Activated CD4-positive, alpha-beta T cell treated with anti-CD3 and anti-CD28 coated beads, Interleukin-2, amount 50 U/mL, for 1 hour (primary cell): Measurements from ENCODE around the gene BAIAP2L1.

Experiments used
- DNase-seq: peaks from one replicate; pipeline ENCODE4 v3.0.0-alpha.2; 2020

The BAIAP2L1 gene

DNA sequence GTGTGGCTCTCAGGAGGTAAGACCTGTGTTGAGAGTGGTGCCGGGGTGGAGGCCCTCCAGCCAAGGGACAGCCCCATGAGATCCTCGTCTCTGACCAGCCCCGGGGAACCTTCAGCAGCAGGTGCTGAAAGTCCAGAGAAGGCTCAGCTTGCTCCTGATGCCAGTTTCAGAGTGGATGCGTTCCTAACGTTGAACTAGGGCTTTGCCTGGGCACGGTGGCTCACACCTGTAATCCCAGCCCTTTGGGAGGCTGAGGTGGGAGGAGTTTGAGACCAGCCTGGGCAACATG, 45.7 kb downstream of the BAIAP2L1 start:
- DNase-seq = no peak

DNA sequence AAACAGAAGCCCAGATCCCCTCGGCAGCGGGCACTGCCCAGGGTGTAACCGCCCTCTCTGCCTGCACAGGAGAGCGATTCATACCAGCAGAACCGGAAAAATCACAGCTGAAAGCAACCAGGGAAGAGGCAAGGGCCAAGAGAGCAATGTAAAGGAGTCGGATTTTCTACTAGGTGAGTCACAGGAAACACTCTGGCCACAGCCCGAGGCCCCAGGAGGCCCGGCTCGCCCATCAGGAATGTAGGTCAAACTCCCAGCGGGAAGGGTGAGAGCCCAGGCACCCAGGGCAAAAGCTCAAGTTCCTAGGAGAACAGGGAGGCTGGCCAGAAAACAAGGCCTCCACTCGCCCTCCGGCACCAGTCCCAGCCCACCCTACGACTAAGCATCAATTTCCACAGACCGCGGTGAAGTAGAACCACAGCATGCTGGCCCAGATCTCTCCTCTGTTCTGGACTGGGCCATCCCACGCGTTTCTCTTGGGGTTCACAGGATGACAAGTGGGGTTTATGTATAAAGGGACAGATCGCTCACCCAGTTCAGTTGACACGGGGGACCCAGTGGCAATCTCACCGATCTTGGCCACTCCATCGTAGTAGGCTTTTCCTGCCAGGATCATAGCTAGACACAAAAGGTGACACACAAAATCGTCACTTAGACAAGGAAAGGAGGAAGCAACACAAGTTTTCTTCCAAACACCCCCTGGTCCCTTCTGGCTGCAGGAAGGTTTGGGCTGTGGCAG, 46.2 kb downstream of the BAIAP2L1 start:
- no peak for DNase-seq

DNA sequence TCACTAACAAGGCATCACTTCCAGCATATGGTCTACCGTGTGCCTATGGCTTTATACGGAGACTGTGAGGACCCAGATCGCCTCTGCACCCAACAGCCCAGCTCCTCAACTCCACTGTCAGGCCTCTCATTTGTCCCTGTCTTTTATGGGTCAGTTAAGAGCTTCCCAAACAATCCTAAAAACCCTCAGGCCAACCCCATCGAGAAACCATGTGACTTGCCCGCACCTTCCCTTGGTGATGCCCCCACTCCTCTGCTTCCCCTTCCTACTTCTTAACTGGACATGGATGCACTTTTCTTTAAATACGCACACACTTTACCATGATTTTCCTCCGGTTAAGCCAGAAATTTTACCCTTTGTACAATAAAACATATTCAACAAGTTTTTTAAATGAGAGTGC, 46.8 kb downstream of the BAIAP2L1 start:
- no peak for DNase-seq

DNA sequence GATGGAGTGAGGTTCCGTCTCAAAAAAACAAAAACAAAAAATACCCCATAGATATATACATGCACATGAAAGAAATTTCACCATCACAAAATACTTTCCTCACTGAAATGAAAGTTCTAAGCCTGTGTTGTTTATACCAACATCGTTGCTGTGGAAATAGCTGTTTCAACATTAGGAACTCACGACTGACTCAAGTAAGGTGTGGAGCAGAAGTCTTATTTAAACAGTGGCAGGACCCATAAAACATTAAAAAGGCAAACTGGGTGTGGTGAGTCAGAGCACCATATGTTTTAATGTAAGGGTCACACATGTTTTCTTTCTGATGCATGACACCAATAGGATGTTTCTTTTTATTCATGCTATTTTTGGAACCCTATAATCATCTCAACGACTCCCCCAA, 48.3 kb downstream of the BAIAP2L1 start:
- DNase-seq = no peak

DNA sequence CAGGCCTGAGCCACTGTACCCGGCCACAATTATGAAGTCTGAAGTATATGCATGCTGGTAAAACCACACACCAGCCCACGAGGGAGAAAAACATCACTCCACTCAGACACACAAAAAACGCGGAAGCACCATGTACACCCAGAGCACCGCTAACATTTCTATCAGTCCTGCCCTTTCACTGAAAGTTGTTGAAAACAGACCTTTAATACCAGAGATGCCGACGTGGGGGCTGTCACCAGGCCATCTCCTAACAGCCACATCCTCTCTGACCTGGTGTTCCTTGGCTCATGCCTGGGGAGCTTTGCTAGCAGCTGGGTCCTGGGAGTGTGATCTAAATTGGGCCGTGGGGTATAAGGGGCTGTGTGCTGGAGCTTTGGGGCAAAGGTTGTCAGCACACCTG, 49.8 kb downstream of the BAIAP2L1 start:
- DNase-seq = no peak

DNA sequence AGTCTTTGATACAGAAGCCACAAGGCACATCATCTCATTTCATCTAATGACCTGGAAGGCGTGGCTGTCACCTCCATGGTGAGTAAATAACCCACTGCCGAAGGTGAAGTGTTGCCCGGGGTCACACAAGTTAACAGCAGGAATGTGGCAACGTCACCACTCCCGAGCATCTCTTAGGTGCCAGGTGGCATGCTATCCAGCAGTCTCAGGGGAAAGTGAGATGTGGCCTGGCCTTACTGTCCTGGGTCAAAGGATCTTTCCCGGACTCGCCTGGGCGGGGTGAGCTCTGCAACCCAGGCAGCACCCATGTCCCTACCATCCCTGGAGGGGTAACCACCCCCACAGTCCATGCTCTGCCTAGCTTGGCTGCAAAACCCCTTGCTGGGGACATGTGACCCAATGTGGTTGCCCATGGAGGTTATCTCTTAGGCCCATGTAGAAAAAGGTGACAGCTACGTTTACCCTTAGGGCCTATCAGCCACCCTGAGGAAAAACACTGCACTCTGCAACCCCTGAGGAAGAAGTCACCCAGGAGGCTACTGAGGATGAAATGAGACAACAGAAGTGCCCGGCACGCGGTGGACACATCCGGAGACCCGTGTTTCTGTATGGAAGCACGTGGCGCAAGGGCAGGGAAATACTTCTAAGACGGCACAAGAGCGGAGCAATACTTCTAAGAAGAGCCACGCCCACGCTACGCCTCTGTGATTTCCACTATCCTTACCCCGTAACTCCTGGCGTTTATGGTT, 52.0 kb downstream of the BAIAP2L1 start:
- DNase-seq = no peak

DNA sequence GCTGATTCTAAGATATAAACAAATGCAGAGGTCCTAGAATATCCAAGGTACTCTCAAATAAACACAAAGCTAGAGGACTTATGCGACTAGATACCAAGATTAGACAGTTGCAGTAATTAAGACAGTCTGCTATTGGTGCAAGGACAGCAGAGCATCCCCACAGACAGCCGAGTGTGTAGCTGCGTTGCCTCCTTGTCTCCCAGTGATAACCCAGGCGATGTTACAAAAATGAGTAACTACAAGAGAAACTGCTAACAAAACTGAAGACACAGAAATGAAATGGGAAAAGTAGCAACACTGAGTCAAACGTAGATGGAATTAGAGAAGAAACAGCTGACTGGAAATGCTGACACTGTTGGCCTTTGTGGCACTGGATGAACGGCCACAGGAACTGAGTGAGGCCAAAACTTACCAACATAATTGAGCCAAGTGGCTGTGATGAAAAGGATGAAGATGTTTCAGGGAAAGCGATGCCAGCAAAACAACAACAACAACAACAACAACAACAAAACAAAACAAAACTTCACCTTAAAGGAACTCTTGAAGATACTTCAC, 54.3 kb downstream of the BAIAP2L1 start:
- no peak for DNase-seq

DNA sequence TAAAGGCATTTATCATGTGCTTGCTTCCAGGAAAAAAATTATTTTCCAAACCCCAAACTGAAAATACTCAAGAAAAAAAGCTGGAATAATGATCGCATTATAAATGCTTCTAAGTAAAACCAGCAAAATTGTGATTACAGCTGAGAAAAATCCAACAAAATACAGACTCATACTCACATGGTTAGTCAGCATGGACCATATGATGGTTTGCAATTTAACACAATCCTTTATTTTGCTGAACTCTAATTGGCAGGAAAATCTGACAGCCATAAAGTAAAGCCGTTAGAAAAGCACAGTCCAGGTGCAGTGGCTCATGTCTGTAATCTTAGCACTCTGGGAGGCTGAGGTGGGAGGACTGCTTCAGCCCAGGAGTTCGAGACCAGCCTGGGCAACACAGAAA, 59.8 kb downstream of the BAIAP2L1 start:
- no peak for DNase-seq

DNA sequence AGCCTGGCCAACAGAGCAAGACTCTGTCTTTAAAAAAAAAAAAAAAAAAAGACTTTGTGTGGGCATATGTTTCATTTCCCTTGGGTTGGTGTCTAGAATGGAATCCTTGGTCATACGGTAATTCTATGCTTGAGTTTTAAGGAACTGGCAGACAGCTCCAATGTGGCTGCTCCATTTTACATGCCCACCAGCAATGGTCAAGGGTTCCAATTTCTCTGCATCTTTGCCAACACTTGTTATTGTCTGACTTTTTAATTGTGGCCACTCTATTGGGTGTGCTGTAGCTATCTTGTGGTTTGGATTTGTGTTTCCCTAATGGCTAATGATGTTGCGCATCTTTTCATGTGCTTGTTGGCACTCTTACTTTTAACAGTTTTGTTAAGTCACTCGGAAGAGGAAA, 61.8 kb downstream of the BAIAP2L1 start:
- no peak for DNase-seq

DNA sequence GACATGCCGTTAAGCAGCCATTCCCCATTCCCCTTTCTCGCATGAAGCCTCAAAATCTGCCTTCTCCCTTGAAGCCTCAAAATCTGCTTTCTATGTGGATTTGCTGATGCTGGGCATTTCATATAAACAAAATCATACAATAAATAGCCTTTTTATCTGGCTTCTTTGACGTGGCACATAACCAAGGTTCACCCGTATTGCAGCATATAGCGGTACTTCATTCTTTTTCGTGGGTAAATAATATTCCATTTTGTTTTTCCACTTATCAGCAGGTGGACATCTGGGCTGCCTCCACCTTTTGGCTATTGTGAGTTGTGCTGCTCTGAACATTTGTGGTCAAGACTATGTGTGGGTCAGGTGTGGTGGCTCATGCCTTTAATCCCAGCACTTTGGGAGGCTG, 62.4 kb downstream of the BAIAP2L1 start:
- no peak for DNase-seq

DNA sequence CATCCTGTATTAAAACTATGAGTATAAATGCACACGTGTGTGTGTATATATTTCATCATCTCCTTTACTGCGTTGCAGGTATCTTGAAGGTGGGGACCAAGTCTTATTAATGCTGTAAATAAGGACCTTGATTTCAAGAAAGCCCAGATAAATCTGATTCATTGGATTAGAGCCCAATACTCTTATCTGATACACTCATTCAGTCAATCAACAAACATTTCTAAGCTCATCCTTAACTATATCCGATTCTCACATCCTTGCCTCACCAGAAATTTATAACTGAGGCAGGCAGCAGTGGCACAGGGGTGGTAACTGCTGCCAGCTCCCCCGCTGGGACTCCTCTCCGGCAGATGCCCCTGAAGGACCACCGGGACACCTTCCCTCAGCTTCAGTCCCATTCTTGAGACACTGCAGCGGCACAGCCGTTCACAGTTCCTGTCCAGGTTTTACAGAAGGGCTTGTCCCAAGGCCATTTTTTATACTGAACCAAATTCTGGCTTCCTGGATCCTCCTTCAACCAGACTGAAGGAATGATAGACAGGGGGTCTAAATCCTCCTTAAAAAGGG, 65.4 kb downstream of the BAIAP2L1 start:
- no peak for DNase-seq

DNA sequence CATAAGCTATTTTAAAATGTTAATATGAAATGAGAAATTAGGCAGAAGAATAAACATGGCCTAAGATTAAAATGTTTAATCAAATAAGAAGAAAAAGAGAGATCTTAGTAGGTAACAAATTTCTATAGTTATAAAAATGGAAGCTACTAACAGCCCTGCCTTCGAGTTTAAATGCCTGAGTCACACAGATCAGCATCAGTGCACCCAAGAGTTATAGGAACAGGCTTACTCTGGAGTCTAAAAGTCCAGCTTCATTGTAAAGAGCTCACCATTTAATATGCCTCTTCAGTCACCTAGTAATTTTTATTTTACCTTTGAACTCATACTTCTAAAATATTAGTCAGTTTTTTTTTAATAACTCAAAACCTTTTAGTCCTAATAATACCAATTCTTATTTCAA, 66.8 kb downstream of the BAIAP2L1 start:
- no peak for DNase-seq

DNA sequence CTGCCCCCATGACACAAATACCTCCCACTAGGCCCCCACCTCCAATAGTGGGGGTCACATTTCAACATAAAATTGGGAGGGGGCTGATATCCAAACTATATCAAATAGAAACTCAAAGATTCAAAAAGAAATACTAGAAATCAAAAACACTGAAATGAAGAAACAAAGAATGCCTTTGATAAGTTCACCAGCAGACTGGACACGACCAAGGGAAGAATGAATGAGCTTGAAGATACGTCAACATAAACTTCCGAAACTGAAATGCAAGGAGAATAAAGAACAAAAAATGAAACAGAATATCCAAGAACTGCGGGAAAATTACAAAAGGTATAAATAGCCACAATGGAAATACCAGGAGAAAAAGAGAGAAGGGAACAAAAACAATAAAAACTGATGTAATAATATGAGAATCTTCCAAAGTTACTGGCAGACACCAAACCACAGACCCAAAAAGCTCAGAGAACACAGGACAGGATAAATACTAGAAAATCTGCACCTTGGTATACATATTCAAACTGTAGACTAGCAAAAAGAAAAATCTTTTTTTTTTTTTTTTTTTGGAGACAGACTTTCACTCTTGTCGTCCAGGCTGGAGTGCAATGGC, 69.9 kb downstream of the BAIAP2L1 start:
- DNase-seq = no peak

DNA sequence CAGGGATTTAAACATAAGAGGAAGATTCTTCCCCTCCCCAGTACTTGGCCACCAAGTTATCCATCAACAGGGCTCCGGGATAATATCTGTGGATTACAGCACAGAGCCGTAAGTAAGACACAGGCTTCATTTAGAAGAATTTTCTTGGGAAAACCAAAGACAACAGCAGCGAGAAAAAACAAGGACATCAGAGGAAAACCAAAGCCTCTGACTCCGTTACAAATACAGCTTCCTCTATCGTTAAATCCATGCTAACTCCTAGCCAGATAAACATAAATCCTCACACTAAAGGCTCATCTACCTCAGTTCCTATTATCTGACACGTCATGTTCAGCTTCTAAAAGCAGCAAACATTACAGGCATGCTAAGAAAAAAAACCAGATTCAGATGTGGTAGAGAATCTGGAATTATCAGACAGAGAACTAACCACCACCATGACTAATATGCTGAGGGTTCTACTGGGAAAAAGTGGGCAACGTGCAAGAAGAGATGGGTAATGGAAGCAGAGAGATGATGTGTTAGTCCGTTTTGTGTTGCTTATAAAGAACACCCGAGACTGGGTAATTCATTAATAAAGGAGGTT, 71.0 kb downstream of the BAIAP2L1 start:
- no peak for DNase-seq

DNA sequence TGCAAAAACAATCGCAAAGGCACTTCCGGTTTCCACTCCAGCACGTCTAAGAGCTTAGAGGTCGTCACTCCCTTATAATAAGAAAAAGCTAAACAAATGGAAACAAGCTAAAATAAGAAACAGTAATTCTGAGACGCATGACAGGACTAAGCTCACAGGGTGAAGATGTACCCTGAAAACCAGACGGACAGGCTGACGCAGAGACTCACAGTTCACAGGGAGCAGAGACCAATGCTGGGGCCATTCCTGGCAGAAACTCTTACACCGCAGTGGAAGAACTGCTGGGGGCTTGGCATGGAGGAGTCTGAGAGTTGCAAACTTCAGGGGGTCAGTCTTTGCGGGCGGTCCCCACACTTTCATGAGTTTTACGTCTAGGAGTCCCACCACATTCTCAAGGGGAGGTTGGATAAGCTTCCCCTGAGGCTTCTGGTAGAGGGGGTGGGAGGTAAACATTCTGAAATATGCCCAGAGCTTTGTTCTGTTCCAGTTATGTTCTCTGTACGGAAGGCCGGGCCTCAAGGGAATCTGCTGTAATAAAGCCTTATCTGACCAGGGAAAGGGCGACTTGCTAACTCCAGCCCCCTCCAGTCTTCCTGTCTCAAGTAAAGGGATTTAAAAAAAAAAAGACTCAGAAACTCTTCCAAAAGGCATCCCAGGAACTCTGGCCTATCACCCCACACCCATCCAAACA, 71.6 kb downstream of the BAIAP2L1 start:
- no peak for DNase-seq

DNA sequence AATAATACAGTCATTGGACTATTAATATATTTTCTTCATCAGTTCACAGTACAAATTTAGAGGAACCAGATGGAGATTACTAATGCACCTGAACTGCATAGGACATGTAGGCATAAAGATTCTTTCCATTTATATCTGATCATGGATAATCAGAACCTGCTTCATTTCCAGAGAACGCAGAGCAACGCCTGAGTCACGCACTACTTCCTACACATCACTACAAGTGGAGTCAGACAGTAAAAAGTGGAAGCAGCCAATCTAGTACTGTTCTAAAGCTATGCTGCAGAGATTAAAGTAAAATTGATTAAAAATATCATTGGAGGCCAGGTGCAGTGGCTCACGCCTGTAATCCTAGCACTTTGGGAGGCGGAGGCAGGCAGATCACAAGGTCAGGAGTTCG, 76.1 kb downstream of the BAIAP2L1 start:
- no peak for DNase-seq

DNA sequence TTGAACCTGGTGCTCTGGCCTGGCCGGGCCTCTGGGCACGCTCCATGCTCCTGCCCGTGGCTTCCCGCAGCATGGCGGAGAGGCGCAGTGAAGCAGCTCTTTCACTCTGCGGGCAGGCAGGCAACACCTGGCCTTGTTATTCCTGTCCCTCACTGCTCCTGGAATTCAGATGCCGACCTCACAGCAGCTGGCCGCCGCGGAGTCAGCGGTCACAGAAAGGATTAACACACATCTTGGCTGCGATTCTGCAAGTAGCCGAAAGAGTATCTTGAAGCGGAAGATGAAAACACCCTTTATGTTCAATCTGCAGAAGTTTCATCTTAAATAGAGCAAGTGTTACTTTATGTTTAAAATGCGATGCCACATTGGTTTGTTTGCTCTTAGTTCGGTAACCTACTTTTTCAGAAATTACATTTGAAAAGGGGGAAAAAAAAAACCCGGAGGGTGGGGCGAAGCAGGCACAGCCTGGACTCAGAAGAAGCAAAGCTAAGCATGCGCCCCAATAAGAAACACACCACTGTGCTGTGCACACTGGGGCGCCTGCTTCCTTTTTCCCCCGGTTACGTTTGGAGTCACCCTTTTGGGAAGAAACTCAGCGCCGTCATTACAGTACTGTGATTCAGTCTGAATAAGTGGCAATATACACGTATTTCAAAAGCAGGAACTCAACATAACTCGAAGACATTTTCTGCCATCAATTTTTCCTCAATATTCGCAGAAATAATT, 77.1 kb downstream of the BAIAP2L1 start:
- DNase-seq = no peak

DNA sequence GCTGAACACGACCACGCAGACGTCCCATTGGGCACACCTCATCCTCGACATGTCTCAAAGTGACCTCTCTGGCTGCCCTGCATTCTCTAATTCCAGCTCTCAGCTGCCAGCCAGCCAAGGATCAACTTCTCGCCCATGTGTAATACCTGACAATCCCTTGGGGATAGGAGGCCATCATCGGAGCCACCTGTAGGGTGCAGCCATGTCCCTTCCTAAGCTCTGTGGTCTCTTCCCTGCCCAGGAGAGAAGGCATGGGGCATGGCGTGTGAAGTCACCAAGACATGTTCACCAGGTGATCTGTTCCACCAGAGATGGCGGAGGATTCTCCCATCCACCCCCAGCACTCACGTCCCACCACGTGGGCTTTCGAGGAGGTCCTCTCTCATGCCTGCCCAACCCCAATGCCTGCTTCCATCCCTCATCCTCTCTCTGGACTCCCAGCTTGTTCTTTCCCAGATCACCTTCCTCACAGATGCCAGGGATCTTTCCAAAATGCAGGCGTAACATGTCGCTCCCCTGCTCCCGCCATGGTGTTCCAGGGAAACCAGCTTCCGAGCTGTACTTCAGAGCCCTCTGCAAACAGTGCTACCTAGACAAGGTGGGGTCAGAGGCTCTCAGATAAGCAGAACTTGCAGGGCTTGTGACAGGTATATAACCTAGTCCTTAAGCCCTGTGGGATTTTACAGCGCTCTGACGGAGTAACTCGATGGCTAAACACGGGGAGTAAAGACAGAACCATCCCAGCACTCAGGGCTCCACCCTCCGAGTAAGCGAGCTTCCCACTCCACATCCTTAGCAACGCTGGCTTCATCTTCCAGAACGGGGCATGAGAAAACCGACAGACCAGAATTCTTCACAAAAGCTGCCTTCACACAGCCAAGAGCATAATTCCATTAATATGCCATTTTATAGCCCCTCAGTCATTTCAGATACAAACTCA, 78.3 kb downstream of the BAIAP2L1 start:
- DNase-seq = no peak

DNA sequence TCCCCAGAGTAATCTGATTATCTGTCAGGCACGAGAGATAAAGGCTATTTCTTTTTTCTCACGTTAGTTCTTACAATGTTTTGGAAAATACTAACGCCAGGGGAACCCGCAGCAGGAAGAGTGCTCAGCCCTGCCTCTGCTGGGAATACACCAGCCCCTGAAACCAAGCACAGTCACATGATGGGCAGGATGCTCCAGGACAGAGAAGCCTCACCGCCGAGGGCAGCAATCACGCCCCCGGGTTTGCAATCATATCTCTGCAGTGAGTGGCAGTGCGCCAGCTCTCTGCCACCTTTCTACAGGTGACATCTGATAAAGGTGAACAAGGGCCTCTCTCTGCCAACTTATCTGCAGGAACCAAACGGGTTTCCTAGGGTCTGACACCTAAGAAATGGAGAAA, 79.6 kb downstream of the BAIAP2L1 start:
- no peak for DNase-seq

DNA sequence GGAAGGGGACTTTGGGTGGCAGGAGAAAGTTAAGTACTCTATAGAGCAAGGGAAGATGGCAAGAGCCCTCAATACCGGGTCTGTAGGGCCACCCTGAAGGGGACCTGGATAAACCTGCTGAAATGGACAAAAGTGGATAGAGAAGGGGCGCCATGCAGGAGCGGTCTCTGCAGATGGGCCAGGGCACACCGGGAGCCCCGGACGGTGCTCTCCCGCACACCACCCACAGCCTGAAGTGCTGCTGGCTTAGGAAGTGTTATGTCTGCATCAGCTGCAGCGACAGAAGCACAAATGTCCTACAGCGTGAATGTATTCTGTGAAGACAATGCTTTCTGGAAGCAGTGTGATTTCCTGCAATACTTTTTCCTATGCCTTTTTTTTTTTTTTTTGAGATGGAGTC, 81.7 kb downstream of the BAIAP2L1 start:
- no peak for DNase-seq
